ENCODE results near the gene SLC39A8. TPM values are rescaled to one million over a fixed set of nuclear protein-coding genes. Genes with fewer than 3 reads are reported as not detected.

SLC39A8 gene
- total and polyA plus RNA-seq, 9 of the 15 experiments (the other 6 are each of a cell fraction or from before 2014, with no cell fraction given): 8.2 to 30.3 (median 25.0) TPM

DNA sequence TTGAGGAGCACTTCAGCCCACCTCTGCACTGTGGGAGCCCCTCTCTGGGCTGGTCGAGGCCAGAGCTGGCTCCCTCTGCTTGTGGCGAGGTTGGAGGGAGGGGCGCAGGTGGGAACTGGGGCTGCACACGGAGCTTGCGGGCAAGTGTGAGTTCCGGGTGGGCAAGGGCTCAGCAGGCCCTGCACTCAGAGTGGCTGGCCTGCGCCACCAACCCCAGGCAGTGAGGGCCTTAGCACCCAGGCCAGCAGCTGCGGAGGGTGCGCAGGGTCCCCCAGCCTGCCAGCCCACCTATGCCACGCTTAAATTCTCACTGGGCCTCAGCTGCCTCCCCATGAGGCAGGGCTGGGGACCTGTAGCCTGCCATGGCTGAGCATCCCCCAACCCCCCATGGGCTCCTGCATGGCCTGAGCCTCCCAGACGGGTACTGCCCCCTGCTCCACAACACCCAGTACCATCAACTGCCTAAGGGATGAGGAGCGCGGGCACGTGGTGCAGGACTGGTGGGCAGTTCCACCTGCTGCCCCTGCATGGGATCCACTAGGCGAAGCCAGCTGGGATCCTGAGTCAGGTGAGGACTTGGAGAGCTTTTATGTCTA lies 110.9 kb downstream of the SLC39A8 start:
- H3K4me2 ChIP-seq (ENCODE audit: insufficient read depth, low read length): no peak overlapping the region
- no peaks in the 10 kb centered on the region for H3K36me3 ChIP-seq (ENCODE audit: control insufficient read depth, insufficient read depth, low read length)
- no peak overlapping the region for H3K27ac ChIP-seq (ENCODE audit: extremely low read depth, low read depth, low read length)
- H3K9me3 ChIP-seq (replicated peaks; ENCODE audit: control insufficient read depth, insufficient read depth, low read depth, low read length): no peaks in the 10 kb centered on the region
- FAIRE-seq: no peak
- no peak overlapping the region for H3K4me3 ChIP-seq
- no peaks in the 10 kb centered on the region for H3K4me1 ChIP-seq (replicated peaks in 1 of 2; ENCODE audit: control insufficient read depth in 2 of 2, insufficient read depth in 2 of 2, low read length in 2 of 2)
- no peaks in the 10 kb centered on the region for H3K9me1 ChIP-seq (ENCODE audit: control insufficient read depth, insufficient read depth, low read length)
- no TSS peak for BruUV-seq (replicated peaks)
- in situ Hi-C loops (cut with MboI) (no loop called here), intact Hi-C loops (cut with micrococcal nuclease) (no loop called here)
- H3K79me2 ChIP-seq (ENCODE audit: control insufficient read depth, insufficient read depth, low read length): no peaks in the 10 kb centered on the region
- no peak overlapping the region for H2AFZ ChIP-seq (ENCODE audit: low read depth, low read length)
- CTCF ChIA-PET (ENCODE audit: low intra/inter-chr PET ratio): no interaction called here
- POLR2A ChIA-PET: interaction anchor here (0.6 kb wide), 1 partner anchor 18 kb away, joined by 3 read pairs; no protein-coding TSS in a partner anchor
- ATAC-seq: no peak
- no peaks in the 10 kb centered on the region for H4K20me1 ChIP-seq (replicated peaks; ENCODE audit: control insufficient read depth, insufficient read depth, low read length)
- TF ChIP-seq ZNF584 (CRISPR knock-in tag; IDR thresholded peaks at IDR 0.05; ENCODE audit: low read depth) (no peak), TAL1 (IDR thresholded peaks at IDR 0.05) (no peak), ARID2 (IDR thresholded peaks at IDR 0.05) (no peak), SRSF1 (IDR thresholded peaks at IDR 0.05; ENCODE audit: low read depth, low read length) (no peak), ASH1L (IDR thresholded peaks at IDR 0.05; ENCODE audit: borderline replicate concordance, low read depth, partially characterized antibody) (no peak), GTF3C2 (IDR thresholded peaks at IDR 0.05; ENCODE audit: borderline replicate concordance, extremely low read depth, insufficient read length) (no peak), ZNF232 (CRISPR knock-in tag; IDR thresholded peaks at IDR 0.05) (no peak), RHOXF2B (CRISPR knock-in tag; conservative IDR thresholded peaks at IDR 0.05) (no peak), ATF3 (IDR thresholded peaks at IDR 0.05) (no peak), ATF3 (CRISPR knock-in tag; conservative IDR thresholded peaks at IDR 0.05) (no peak), BRCA1 (IDR thresholded peaks at IDR 0.05) (no peak), BRCA1 (CRISPR knock-in tag; IDR thresholded peaks at IDR 0.05) (no peak), SRSF9 (IDR thresholded peaks at IDR 0.05; ENCODE audit: borderline replicate concordance, low read depth, low read length) (no peak), ZNF586 (CRISPR knock-in tag; conservative IDR thresholded peaks at IDR 0.05) (no peak), ZNF165 (CRISPR knock-in tag; IDR thresholded peaks at IDR 0.05; ENCODE audit: borderline replicate concordance) (no peak)
- TF ChIP-seq, protein P1, sequence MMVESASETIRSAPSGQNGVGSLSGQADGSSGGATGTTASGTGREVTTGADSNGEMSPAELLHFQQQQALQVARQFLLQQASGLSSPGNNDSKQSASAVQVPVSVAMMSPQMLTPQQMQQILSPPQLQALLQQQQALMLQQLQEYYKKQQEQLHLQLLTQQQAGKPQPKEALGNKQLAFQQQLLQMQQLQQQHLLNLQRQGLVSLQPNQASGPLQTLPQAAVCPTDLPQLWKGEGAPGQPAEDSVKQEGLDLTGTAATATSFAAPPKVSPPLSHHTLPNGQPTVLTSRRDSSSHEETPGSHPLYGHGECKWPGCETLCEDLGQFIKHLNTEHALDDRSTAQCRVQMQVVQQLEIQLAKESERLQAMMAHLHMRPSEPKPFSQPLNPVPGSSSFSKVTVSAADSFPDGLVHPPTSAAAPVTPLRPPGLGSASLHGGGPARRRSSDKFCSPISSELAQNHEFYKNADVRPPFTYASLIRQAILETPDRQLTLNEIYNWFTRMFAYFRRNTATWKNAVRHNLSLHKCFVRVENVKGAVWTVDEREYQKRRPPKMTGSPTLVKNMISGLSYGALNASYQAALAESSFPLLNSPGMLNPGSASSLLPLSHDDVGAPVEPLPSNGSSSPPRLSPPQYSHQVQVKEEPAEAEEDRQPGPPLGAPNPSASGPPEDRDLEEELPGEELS (CRISPR knock-in tag; IDR thresholded peaks at IDR 0.05; ENCODE audit: borderline replicate concordance): no peak
- 0% methylated on average over 10 of the region's 15 CpGs for WGBS (ENCODE audit: insufficient coverage, low coverage, missing lambda C conversion rate)
- no peaks in the 10 kb centered on the region for H3K27me3 ChIP-seq (ENCODE audit: control insufficient read depth in 2 of 2, insufficient read depth in 2 of 2, low read length in 2 of 2)
- H3K9ac ChIP-seq (ENCODE audit: insufficient read depth in 1 of 2, low read depth in 2 of 2, low read length in 2 of 2): no peak overlapping the region
- no peak for DNase-seq (ENCODE audit: extremely low read depth in 1 of 4, low spot score in 3 of 4)
